Astrocyte (in vitro differentiated cells and primary cell): ENCODE measurements around the gene NR6A1. TPM values are rescaled to one million over a fixed set of nuclear protein-coding genes. Genes with fewer than 3 reads are reported as not detected.

Experiments used
- DNase-seq: peaks from one replicate; pipeline ENCODE4 v3.0.0-alpha.2; 2010; ENCODE audit warnings: low read depth
- FAIRE-seq: peaks from 2 replicates; lab custom pipeline; 2011; peaks lifted over from hg19 to GRCh38; lab: Jason Lieb, UNC
- H2AFZ ChIP-seq: 2 replicates; pipeline ENCODE4 v1.6.0; 2012; ENCODE audit warnings: low read depth, low read length, inconsistent platforms
- H3K27ac ChIP-seq: 2 replicates; pipeline ENCODE4 v1.5.1; 2011; ENCODE audit warnings: low read depth, low read length, inconsistent platforms
- H3K27me3 ChIP-seq: 2 replicates; pipeline ENCODE4 v1.6.0; 2011; ENCODE audit warnings: low read length, inconsistent platforms; ENCODE audit not compliant: insufficient read depth
- H3K36me3 ChIP-seq: 2 replicates; pipeline ENCODE4 v1.5.1; 2011; ENCODE audit warnings: low read length, inconsistent platforms; ENCODE audit not compliant: insufficient read depth
- H3K4me1 ChIP-seq: 2 replicates; pipeline ENCODE4 v1.5.1; 2011; ENCODE audit warnings: low read length, inconsistent platforms; ENCODE audit not compliant: insufficient read depth
- H3K4me2 ChIP-seq: 2 replicates; pipeline ENCODE4 v1.6.0; 2012; ENCODE audit warnings: low read length, inconsistent platforms
- H3K4me3 ChIP-seq: 2 replicates; pipeline ENCODE4 v1.5.1; 2011; ENCODE audit warnings: low read depth, mild to moderate bottlenecking, low read length, inconsistent platforms; ENCODE audit not compliant: insufficient read depth
- H3K79me2 ChIP-seq: 2 replicates; pipeline ENCODE4 v1.6.0; 2012; ENCODE audit warnings: mild to moderate bottlenecking, low read length, inconsistent platforms; ENCODE audit not compliant: insufficient read depth
- H3K9ac ChIP-seq: 2 replicates; pipeline ENCODE4 v1.6.0; 2012; ENCODE audit warnings: mild to moderate bottlenecking, low read length, inconsistent platforms
- H3K9me3 ChIP-seq: 2 replicates; pipeline ENCODE4 v1.5.1; 2012; ENCODE audit warnings: low read depth, mild to moderate bottlenecking, low read length, inconsistent platforms; ENCODE audit not compliant: insufficient read depth
- H4K20me1 ChIP-seq: 2 replicates; pipeline ENCODE4 v1.6.0; 2012; ENCODE audit warnings: low read length, inconsistent platforms; ENCODE audit not compliant: insufficient read depth
- H3K27ac Mint-ChIP-seq: one replicate; pipeline ENCODE4 v1.8.0; 2021; ENCODE audit warnings: mild to moderate bottlenecking, mixed read lengths; ENCODE audit not compliant: unreplicated experiment
- H3K27me3 Mint-ChIP-seq: one replicate; pipeline ENCODE4 v1.8.0; 2021; ENCODE audit warnings: low read depth, mixed read lengths; ENCODE audit not compliant: unreplicated experiment
- H3K36me3 Mint-ChIP-seq: one replicate; pipeline ENCODE4 v1.8.0; 2021; ENCODE audit warnings: low read depth, mixed read lengths; ENCODE audit not compliant: unreplicated experiment
- H3K4me1 Mint-ChIP-seq: one replicate; pipeline ENCODE4 v1.8.0; 2021; ENCODE audit warnings: low read depth, mixed read lengths; ENCODE audit not compliant: unreplicated experiment
- H3K4me3 Mint-ChIP-seq: one replicate; pipeline ENCODE4 v1.8.0; 2021; ENCODE audit warnings: mild to moderate bottlenecking, moderate library complexity, mixed read lengths; ENCODE audit not compliant: unreplicated experiment
- H3K9me3 Mint-ChIP-seq: one replicate; pipeline ENCODE4 v1.8.0; 2021; ENCODE audit warnings: mild to moderate bottlenecking, mixed read lengths; ENCODE audit not compliant: unreplicated experiment
- EZH2 ChIP-seq: IDR thresholded peaks from 2 replicates; pipeline ENCODE4 v1.6.1; 2012; ENCODE audit warnings: mild to moderate bottlenecking, low read length, inconsistent platforms; ENCODE audit not compliant: insufficient read depth
- total RNA-seq: library from RNA; stranded (reverse); gene quantifications from 2 replicates; pipeline ENCODE4 v1.2.1, GENCODE V29; 2021
- TF ChIP-seq, protein P1 (sequence below): IDR thresholded peaks from 2 replicates; pipeline ENCODE4 v1.5.1; 2011; ENCODE audit warnings: low read depth, mild to moderate bottlenecking, inconsistent platforms, low read length, moderate library complexity; ENCODE audit not compliant: insufficient read depth

The NR6A1 gene
- total RNA-seq, 1 donor from 2014 or later = 20.8 TPM

DNA sequence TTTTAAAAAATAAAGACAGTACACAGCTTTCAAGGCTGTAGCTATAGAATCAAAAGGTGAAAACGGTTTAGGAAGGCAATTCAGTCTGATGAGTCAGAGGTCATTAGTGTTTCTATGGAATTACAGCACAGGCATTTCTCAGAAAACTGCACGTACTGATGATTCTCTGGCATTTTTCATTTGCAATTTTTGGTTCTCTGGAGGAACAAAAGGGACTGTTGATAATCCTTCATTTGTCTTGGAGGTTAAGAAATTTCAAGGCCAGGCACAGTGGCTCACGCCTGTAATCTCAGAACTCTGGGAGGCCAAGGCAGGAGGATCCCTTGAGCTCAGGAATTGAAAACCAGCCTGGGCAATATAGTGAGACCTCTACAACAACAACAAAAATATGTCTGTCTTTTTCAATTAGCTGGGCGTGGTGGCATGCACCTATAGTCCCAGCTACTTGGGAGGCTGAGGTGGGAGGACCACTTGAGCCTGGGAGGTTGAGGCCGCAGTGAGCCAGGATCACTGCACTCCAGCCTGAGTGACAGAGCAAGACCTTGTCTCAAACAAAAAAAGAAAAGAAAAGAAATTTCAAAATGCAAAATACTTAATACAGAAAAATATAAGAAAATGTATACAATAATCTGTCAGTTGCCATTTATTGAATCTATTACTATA lies 27.3 kb downstream of the NR6A1 start:
- peaks cover 2% of the 10 kb centered on the region for H3K9me3 Mint-ChIP-seq
- H3K4me1 Mint-ChIP-seq = peaks cover 32% of the 10 kb centered on the region
- no peak overlapping the region for H3K27ac ChIP-seq
- TF ChIP-seq, protein P1, sequence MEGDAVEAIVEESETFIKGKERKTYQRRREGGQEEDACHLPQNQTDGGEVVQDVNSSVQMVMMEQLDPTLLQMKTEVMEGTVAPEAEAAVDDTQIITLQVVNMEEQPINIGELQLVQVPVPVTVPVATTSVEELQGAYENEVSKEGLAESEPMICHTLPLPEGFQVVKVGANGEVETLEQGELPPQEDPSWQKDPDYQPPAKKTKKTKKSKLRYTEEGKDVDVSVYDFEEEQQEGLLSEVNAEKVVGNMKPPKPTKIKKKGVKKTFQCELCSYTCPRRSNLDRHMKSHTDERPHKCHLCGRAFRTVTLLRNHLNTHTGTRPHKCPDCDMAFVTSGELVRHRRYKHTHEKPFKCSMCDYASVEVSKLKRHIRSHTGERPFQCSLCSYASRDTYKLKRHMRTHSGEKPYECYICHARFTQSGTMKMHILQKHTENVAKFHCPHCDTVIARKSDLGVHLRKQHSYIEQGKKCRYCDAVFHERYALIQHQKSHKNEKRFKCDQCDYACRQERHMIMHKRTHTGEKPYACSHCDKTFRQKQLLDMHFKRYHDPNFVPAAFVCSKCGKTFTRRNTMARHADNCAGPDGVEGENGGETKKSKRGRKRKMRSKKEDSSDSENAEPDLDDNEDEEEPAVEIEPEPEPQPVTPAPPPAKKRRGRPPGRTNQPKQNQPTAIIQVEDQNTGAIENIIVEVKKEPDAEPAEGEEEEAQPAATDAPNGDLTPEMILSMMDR = no peak
- TF ChIP-seq EZH2 = no peak
- no peaks in the 10 kb centered on the region for H3K36me3 ChIP-seq
- FAIRE-seq (peak; percentile 64), DNase-seq (peak; percentile 37)
- H4K20me1 ChIP-seq = no peaks in the 10 kb centered on the region
- H3K4me3 Mint-ChIP-seq = no peak overlapping the region
- H3K79me2 ChIP-seq = no peaks in the 10 kb centered on the region
- H3K9me3 ChIP-seq = no peaks in the 10 kb centered on the region
- H3K4me2 ChIP-seq = peak overlapping the region; percentile 11
- no peak overlapping the region for H3K4me3 ChIP-seq
- no peak overlapping the region for H2AFZ ChIP-seq
- peaks cover 3% of the 10 kb centered on the region for H3K36me3 Mint-ChIP-seq
- no peak overlapping the region for H3K9ac ChIP-seq
- H3K27ac Mint-ChIP-seq = peak overlapping the region; percentile 84
- no peaks in the 10 kb centered on the region for H3K27me3 Mint-ChIP-seq
- H3K4me1 ChIP-seq = peaks cover 7% of the 10 kb centered on the region
- no peaks in the 10 kb centered on the region for H3K27me3 ChIP-seq

DNA sequence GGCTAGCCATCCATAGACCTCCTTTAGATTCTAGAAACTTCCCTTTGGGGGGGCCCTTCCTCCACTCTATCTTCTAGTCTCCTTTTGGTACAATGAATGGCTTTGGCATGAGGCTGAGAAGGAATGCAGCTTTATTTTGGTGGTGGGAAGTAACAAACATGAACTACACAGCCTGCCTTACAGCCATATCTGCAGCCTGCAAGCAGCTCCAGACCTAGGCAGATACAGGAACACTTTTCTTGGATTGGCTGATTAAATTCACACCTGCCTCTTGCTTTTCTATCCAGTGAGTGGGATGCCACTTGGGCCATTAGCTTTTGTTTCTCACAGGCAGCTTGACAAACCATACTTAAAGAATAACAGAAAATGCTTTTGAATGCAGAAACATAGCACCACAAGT lies 28.2 kb downstream of the NR6A1 start:
- H3K79me2 ChIP-seq = no peaks in the 10 kb centered on the region
- no peak overlapping the region for H2AFZ ChIP-seq
- DNase-seq = no peak
- no peak overlapping the region for H3K4me3 ChIP-seq
- peak overlapping the region; percentile 23 for H3K27ac Mint-ChIP-seq
- H3K27me3 ChIP-seq = no peaks in the 10 kb centered on the region
- H3K4me1 ChIP-seq = peaks cover 7% of the 10 kb centered on the region
- peaks cover 32% of the 10 kb centered on the region for H3K4me1 Mint-ChIP-seq
- peaks cover 3% of the 10 kb centered on the region for H3K36me3 Mint-ChIP-seq
- FAIRE-seq = no peak
- no peaks in the 10 kb centered on the region for H3K36me3 ChIP-seq
- H3K9ac ChIP-seq = no peak overlapping the region
- no peaks in the 10 kb centered on the region for H3K9me3 ChIP-seq
- H3K27me3 Mint-ChIP-seq = no peaks in the 10 kb centered on the region
- no peak for TF ChIP-seq EZH2
- TF ChIP-seq, protein P1 = no peak
- no peak overlapping the region for H3K4me3 Mint-ChIP-seq
- no peak overlapping the region for H3K4me2 ChIP-seq
- H3K9me3 Mint-ChIP-seq = peaks cover 2% of the 10 kb centered on the region
- no peak overlapping the region for H3K27ac ChIP-seq
- no peaks in the 10 kb centered on the region for H4K20me1 ChIP-seq

DNA sequence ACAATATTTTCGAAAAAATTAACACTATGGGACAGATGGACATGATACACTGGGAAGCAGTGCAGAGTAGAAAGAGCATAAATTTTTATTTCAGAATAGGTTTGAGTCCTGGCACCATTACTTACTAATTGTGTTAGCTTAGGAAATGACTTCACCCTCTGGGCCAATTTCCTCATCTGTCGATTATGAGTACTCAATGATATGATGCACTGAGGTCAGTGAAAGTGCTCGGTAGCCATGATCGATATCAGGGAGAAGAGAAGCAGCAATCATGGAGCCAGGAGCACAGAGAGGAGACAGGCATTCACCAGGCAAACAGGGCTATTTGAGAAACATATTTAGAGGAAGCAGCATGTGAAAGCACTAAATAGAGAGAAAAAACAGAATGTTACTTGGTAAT lies 29.4 kb downstream of the NR6A1 start:
- Histone ChIP-seq H3K9ac (no peak overlapping the region), H3K79me2 (no peaks in the 10 kb centered on the region), H3K27ac (no peak overlapping the region), H3K9me3 (no peaks in the 10 kb centered on the region), H2AFZ (no peak overlapping the region), H3K4me3 (no peak overlapping the region), H3K27me3 (no peaks in the 10 kb centered on the region), H3K4me1 (peaks cover 7% of the 10 kb centered on the region), H4K20me1 (no peaks in the 10 kb centered on the region), H3K4me2 (no peak overlapping the region), H3K36me3 (no peaks in the 10 kb centered on the region)
- Mint-ChIP-seq H3K27ac (no peak overlapping the region), H3K4me1 (peaks cover 26% of the 10 kb centered on the region), H3K9me3 (peaks cover 2% of the 10 kb centered on the region), H3K36me3 (peaks cover 7% of the 10 kb centered on the region), H3K27me3 (no peaks in the 10 kb centered on the region), H3K4me3 (no peak overlapping the region)
- FAIRE-seq (no peak), DNase-seq (no peak)
- TF ChIP-seq, protein P1 = no peak
- TF ChIP-seq EZH2 = no peak
